GM18507 (cell line): ENCODE data around the gene TMEM106B.

ENCODE experiments used
- DNase-seq: peaks from one replicate; pipeline ENCODE4 v3.0.0; 2011; ENCODE audit warnings: low read depth; ENCODE audit not compliant: insufficient read length; ENCODE audit errors: extremely low spot score
- FAIRE-seq: peaks from 2 replicates; lab custom pipeline; 2011; peaks lifted over from hg19 to GRCh38; lab: Jason Lieb, UNC

The TMEM106B gene

GRCh38 chr7:12287901-12288300 is 76.8 kb downstream of the TMEM106B start:
- no peak for FAIRE-seq

GRCh38 chr7:12289996-12290395 is 78.9 kb downstream of the TMEM106B start:
- DNase-seq (no peak), FAIRE-seq (no peak)

More at GRCh38 chr7:12287901-12288300, 76.8 kb downstream of the TMEM106B start:
- no peak for DNase-seq

GRCh38 chr7:12290761-12291160 is 79.7 kb downstream of the TMEM106B start:
- no peak for FAIRE-seq
- DNase-seq, result no peak

- no peak for FAIRE-seq
- no peak for DNase-seq
These were observed 80.8 kb downstream of the TMEM106B start for GRCh38 chr7:12291870-12292269.
